Measurements from ENCODE around the gene C14orf119.

DNA sequence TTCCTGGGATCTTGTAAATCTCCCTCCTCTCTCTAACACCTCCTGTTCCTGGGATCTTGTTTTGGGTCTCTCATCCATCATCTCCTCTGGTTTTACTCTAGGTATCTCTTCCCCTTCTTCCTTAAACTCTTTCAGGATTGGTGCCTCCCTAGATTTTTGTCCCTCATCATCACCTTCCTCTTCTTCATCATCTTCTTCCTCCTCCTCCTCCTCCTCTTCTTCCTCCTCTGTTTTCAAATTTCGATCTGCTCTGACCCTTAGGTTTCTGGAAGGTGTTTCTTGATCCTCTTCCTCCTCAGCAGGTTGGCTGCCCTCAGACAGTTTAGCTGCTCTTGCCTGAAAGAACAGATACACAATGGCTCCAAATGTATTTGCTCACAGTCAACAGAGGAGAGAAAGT, 14.8 kb upstream of the C14orf119 start:
- TF ChIP-seq CTCF (IDR thresholded peaks at IDR 0.05) (no peak), POLR2A (IDR thresholded peaks at IDR 0.05) (no peak)
